GM18909 (cell line): ENCODE data around the gene TYMP.

Experiments
- ATAC-seq: cut with Tn5 transposase; IDR thresholded peaks from one replicate; pipeline ENCODE4 v1.9.1; 2021; ENCODE audit warnings: mild to moderate bottlenecking; ENCODE audit not compliant: unreplicated experiment, poor library complexity

TYMP gene

GRCh38 chr22:50563413-50564160 is 33.8 kb upstream of the TYMP start:
- no peak for ATAC-seq

DNA sequence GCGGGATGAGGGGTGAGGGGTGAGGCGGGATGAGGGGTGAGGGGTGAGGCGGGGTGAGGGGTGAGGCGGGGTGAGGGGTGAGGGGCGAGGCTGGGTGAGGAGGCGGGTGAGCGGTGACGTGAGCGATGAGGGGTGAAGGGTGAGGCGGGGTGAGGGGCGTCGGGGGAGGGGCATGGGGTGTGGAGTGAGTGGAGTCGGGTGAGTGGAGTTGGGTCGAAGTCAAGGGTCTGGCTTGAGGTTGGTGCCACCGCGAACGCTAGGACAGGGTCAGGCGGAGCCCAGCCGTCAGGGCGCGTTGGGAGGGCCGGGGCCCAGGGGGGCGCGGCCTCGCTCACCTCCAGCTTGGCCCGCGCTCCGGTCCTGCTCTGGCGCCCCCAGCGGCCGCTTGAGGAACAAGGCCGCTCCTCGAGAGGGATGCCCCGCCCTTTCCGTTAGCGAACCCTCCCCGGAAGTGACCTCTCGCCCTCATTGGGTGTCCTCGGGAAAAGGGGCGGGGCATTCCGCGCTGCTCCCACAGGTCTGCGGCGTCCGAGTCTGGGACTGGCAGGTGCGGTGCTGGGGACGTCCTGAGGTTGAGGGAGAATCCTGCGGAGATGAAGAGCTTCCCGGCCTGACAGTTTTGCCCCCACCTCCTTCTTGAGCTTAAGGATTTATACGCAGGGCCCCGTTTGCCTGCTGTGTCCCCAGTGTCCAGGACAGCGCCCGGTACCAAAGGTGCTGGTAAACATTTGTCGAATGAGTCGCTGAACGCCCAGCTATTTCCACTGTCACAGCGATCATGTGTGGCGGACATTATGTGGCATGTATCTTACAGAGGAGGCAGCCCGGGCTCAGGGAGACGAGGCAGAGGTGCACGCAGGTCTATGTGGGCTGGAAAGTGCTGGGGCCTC is 33.0 kb upstream of the TYMP start, which contains the start of gene SYCE3:
TSS of gene SYCE3 (minus strand) at position 397 of the 890 bp plus-strand sequence. CDS start 6,514 bp downstream, outside the sequence.
- ATAC-seq, result peak; percentile 92

GRCh38 chr22:50561401-50562358 is 31.9 kb upstream of the TYMP start:
- no peak for ATAC-seq

GRCh38 chr22:50560034-50560433 is 30.2 kb upstream of the TYMP start:
- no peak for ATAC-seq

DNA sequence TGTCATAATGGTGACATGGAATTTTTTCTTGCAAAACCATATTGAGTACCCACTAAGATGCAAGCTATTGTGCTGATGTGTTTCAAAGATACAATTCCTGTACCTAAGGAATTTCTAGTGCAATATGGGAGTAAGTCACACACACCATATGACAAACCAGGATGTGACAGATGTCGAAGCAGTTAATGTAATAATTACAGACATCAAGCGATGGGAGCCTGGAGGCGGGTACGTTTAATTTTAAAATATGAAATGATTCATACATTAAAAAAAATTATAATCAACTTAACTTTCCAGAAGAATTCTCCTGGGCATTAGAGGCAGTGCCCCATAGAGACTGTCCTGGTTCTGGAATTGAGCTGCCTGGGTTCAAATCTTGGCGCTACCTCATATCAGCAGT is 26.9 kb upstream of the TYMP start:
- ATAC-seq, result no peak

GRCh38 chr22:50553310-50553709 is 23.5 kb upstream of the TYMP start:
- ATAC-seq, result no peak

DNA sequence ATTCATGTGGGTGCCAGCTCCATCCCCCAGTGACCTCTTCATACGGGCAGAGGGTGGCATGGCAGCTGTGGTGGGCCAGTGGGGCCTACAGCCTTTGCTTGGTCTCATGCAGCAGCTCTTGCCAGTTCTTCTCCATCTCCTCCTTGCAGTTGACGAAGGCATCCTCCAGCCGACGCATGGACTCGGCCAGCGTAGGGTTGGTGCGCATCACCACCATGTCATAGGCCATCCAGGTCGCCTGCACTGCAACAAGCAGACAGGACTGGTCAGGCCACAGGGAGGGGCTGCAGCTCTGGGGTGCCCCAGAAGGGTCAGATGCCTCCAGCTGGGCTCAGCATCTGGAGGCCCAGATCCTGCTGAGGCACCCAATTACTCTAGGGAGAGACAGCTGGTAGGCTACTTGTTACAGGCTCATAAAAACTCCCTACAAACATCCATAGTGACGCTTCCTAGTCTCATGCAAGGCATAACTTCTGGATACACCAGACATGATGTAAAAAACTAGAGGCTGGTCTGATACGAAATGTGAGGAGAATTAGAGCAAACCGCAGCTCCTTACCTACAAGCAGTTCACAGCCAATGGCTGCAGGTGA is 21.4 kb upstream of the TYMP start:
- no peak for ATAC-seq

GRCh38 chr22:50550395-50550794 is 20.6 kb upstream of the TYMP start:
- ATAC-seq, result no peak

DNA sequence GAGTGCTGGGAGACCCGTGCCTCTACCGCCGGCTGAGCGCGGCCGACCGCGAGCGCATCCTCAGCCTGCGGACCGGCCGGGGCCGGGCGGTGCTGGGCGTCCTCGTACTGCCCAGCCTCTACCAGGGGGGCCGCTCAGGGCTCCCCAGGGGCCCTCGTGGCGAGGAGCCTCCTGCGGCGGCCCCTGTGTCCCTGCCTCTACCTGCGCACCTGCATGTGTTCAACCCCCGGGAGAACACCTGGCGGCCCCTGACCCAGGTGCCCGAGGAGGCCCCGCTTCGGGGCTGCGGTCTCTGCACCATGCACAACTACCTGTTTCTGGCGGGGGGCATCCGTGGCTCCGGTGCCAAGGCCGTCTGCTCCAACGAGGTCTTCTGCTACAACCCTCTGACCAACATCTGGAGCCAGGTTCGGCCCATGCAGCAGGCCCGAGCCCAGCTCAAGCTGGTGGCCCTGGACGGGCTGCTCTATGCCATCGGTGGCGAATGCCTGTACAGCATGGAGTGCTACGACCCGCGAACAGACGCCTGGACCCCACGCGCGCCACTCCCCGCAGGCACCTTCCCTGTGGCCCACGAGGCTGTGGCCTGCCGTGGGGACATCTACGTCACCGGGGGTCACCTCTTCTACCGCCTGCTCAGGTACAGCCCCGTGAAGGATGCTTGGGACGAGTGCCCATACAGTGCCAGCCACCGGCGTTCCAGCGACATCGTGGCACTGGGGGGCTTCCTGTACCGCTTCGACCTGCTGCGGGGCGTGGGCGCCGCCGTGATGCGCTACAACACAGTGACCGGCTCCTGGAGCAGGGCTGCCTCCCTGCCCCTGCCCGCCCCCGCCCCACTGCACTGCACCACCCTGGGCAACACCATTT is 19.3 kb upstream of the TYMP start:
- ATAC-seq, result no peak

- no peak for ATAC-seq
Observed at GRCh38 chr22:50548040-50548920, 18.5 kb upstream of the TYMP start.

DNA sequence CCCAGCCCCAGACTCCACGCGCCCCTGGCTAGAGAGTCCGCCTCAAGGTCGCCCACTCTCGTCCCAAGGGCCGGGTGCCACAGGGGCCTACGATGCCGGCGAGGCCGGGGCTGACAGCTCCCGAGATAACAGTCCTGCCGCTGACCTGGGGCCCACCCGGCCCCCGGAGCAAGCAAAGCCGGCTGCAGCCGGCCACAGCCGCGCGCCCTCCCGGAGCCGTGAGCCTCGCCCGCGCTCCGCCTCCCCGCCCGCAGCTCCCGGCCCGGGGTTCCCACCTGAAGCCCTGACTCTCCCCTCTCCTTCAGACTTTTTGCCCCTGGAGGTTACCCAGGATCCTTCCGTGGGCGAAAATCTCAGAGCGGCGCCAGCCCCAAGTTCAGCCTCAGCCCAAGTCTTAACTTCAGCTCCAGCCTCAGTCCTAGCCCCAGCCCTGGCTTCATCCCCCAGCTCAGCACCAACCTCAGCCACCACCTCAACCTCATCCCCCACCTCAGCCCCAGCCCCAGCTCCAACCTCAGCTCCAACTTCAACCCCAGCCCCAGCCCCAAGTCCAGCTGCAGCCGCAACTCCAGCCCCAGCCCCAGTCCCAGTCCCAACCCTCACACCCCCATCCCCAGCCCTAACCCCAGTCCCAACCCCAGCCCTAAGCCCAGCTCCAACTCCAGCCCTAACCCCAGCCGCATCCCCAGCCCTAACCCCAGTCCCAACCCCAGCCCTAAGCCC is 17.6 kb upstream of the TYMP start:
- no peak for ATAC-seq

DNA sequence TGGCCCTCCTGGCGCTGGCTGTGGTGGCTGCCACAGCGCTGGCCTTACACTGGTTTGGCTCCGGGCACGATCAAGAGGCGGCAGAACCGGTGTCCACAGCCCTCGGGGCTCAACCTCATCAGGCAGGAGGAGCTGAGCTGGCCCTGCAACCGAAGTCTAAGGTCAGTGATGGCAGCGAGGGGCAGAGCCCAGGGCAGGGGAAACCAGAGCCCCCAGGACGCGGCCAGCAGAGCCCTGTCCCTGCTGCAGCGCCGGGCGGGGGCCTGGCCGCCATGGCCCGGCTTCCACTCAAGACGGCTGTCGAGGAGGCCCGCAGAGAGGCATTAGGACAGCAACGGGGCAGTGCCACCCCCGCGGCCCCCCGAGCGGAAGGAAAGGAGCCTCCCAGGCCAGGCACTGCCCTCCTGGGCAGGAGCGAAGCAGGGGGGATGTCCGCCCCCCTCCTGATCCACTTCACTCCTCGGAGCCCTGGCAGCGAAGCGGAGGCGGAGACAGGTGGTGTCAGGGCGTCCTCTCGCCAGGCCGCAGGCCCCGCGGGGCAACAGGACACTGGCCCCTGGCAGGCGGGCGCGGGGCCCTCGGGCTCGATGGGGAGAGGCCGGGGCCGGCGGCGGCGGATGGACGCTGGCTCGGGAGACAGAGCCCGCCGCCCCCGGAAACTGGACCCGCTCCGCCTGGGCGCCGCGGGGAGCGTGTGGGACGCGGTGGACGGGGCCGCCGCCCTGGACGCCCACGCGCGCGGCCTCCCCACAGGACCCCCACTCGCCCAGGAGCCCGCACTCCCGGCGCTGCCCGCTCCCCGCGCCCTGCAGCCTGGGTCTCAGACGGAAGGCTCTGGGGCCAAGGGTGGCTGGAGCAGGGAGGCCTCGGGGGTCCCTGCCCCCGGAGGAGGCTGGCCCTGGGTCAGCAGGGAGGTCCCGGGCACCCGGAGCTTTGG is 16.8 kb upstream of the TYMP start:
- ATAC-seq, result no peak

DNA sequence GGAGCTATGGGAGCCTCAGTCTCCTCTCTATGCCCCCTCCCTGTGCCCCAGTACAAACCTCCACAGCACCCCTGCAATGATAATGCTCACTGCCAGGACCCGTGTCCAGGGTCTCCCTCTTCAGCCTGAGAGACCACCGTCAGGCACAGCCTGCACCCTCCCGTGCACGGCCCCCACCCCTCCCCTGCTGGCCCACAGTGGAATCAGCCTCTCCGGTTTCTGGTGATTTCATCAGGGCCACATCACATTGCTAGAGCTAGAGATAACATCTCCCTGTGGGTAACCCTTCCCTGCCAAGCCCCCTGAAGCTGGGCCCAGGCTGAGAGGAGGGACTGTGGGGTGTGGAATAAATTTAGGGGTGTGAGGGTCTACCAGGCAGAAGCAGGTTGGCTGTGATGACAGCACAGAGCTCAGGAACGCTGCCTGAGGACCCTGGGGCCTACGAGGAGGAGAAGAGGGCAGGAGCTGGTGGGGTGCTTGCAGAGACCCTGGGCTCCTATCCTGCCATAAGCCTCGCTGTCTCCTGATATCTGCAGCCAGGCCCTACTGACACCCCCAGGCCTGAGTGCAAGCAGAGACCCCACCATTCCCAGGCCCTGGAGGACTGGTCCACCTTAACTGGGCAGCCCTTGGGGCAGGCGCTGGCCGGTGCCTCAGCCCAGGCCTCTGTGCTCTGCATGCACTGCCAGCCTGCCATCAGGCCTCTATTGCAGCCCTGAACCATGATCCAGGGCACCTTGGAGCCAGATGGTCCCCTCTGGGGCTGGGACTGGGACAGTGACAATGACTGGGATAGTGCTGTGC is 15.9 kb upstream of the TYMP start, which contains the start of gene KLHDC7B:
TSS of gene KLHDC7B (plus strand) at position 378 of the 804 bp plus-strand sequence. CDS start at position 723, 345 bp downstream.
- no peak for ATAC-seq

DNA sequence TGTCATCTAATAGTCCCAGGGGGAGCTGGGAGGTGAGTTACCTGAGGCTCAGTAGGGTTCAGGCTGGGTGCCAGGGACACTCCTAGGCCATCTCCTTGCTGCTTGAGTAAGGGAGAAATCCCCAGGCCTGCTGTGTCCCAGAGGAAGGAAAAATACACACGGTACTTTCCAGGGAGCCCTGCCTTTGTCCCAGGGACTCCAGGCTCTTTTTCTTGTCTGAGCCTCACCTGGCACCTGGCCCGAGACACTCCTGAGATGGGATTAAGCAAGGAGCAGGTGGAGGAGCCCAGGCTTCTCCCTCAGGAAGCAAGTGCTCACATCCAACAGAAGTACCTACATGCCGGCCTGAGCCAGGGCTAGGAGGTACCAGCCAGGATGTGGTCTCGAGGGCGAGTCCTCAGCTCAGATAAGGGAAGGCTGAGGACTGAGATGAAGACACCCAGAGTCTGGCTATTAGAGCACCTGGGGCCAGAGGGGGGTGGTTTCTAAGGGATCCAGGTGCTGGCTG is 15.0 kb upstream of the TYMP start:
- ATAC-seq, result no peak

GRCh38 chr22:50544078-50544745 is 14.4 kb upstream of the TYMP start:
- no peak for ATAC-seq
